HL-60 (cell line): ENCODE measurements around the gene ANKRD63.

Source experiments
- CTCF ChIP-seq: IDR thresholded peaks from one replicate; pipeline ENCODE4 v1.5.1; 2011; ENCODE audit warnings: low read length, control low read depth, inconsistent platforms; ENCODE audit not compliant: insufficient read depth
- POLR2AphosphoS5 ChIP-seq: IDR thresholded peaks from 2 replicates; pipeline ENCODE4 v1.6.1; 2012; ENCODE audit warnings: low read depth

- TF ChIP-seq CTCF (no peak), POLR2AphosphoS5 (no peak)
These were observed 12.4 kb downstream of the ANKRD63 start for GRCh38 chr15:40270246-40270995.
